Calu3 (cell line): Measurements from ENCODE around the gene NEDD4L. TPM values are rescaled to one million over a fixed set of nuclear protein-coding genes. Genes with fewer than 3 reads are reported as not detected.

Source experiments
- BruUV-seq: library from RNA; stranded (reverse); fragments of 400-500 nt; replicated peaks from 2 replicates; lab custom pipeline; 2021; lab: Mats Ljungman, UMichigan
- CTCF ChIA-PET: fragments of 300-600 bp; sonication (Branson Sonifier 250); formaldehyde crosslinking; loops from one replicate; lab custom pipeline; 2022; ENCODE audit warnings: antibody characterized with exemption; lab: Charles Lee
- DNase-seq: peaks from one replicate; pipeline ENCODE4 v3.0.0; 2022
- H3K27ac Mint-ChIP-seq: one replicate; pipeline ENCODE4 v1.8.0; 2022; ENCODE audit warnings: mixed read lengths; ENCODE audit not compliant: unreplicated experiment
- H3K27me3 Mint-ChIP-seq: one replicate; pipeline ENCODE4 v1.8.0; 2022; ENCODE audit warnings: mixed read lengths; ENCODE audit not compliant: unreplicated experiment
- H3K36me3 Mint-ChIP-seq: one replicate; pipeline ENCODE4 v1.8.0; 2022; ENCODE audit warnings: mild to moderate bottlenecking, moderate library complexity, mixed read lengths; ENCODE audit not compliant: insufficient read depth, unreplicated experiment
- H3K4me1 Mint-ChIP-seq: one replicate; pipeline ENCODE4 v1.8.0; 2022; ENCODE audit warnings: mild to moderate bottlenecking, low read depth, mixed read lengths; ENCODE audit not compliant: unreplicated experiment
- H3K4me3 Mint-ChIP-seq: one replicate; pipeline ENCODE4 v1.8.0; 2022; ENCODE audit warnings: mild to moderate bottlenecking, low read depth, moderate library complexity, mixed read lengths; ENCODE audit not compliant: unreplicated experiment
- H3K9me3 Mint-ChIP-seq: one replicate; pipeline ENCODE4 v1.8.0; 2022; ENCODE audit warnings: low read depth, mixed read lengths; ENCODE audit not compliant: unreplicated experiment
- intact Hi-C: fragments of 100-400 bp; cut with micrococcal nuclease; formaldehyde crosslinking; loops from one replicate; pipeline ENCODE4 v1.10.0; 2022; ENCODE audit not compliant: unreplicated experiment
- total RNA-seq: library from RNA; stranded (reverse); gene quantifications from 2 replicates; pipeline ENCODE4 v1.2.3, GENCODE V29; 2022
- TF ChIP-seq, protein P1 (sequence below): fragments of 200-600 bp; IDR thresholded peaks from one replicate; pipeline ENCODE4 v1.8.0; 2022; ENCODE audit warnings: antibody characterized with exemption; ENCODE audit not compliant: unreplicated experiment

Gene NEDD4L
- total RNA-seq, 1 experiment from 2014 or later, result 213 TPM

DNA sequence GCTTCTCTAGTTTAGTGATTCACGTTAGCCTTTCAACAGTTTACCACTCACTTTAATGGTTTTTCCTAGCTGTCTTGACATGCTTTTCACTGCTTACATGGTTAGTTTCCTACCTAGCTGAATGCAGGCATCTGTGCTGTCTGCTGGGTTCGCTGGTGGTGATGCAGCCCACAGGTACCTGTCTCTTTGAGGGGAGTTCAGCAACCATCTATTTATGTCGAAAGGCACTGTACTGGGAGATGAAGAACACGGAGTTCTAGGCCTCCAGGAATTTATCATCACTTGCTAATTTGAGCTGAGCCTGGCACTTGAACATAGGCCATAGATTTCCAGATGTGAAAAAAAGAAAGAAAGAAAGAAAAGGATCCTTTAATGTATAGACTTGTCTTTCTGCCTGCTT, 148.5 kb downstream of the NEDD4L start:
- H3K27ac Mint-ChIP-seq, result no peak overlapping the region
- TF ChIP-seq, protein P1, sequence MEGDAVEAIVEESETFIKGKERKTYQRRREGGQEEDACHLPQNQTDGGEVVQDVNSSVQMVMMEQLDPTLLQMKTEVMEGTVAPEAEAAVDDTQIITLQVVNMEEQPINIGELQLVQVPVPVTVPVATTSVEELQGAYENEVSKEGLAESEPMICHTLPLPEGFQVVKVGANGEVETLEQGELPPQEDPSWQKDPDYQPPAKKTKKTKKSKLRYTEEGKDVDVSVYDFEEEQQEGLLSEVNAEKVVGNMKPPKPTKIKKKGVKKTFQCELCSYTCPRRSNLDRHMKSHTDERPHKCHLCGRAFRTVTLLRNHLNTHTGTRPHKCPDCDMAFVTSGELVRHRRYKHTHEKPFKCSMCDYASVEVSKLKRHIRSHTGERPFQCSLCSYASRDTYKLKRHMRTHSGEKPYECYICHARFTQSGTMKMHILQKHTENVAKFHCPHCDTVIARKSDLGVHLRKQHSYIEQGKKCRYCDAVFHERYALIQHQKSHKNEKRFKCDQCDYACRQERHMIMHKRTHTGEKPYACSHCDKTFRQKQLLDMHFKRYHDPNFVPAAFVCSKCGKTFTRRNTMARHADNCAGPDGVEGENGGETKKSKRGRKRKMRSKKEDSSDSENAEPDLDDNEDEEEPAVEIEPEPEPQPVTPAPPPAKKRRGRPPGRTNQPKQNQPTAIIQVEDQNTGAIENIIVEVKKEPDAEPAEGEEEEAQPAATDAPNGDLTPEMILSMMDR, result no peak
- CTCF ChIA-PET, result interaction anchor here (0.8 to 1.4 kb wide), 2 partner anchors 129 to 768 kb away, joined by 3 to 4 read pairs; no protein-coding TSS in a partner anchor
- H3K4me1 Mint-ChIP-seq, result peaks cover 72% of the 10 kb centered on the region
- H3K36me3 Mint-ChIP-seq, result peaks cover 23% of the 10 kb centered on the region
- DNase-seq, result no peak
- H3K4me3 Mint-ChIP-seq, result no peak overlapping the region
- no TSS peak for BruUV-seq
- intact Hi-C loops, result no loop called here
- H3K27me3 Mint-ChIP-seq, result no peaks in the 10 kb centered on the region
- no peaks in the 10 kb centered on the region for H3K9me3 Mint-ChIP-seq

DNA sequence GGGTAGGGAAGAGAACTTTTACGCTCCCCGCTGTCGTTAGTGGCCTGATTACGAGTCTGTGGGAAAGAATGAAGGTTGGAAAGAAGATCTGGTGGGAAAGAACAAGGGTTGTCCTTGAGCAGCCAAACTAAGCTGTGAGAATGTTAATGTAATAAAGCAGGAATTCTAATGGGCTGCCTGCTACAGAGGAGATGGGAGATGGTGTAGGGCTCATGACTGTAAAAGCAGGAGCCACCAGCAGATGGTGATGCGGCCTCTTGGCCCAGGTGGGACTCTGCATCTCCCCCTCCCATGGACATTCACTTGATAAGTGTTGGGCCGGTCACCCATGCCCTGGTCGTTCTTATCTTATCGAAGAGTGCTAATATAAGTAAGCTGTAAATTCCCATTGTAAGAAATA, 150.0 kb downstream of the NEDD4L start:
- no peak overlapping the region for H3K4me3 Mint-ChIP-seq
- CTCF ChIA-PET, result interaction anchor here (0.8 kb wide), 1 partner anchor 38 kb away, joined by 3 read pairs; no protein-coding TSS in a partner anchor
- intact Hi-C loops, result no loop called here
- BruUV-seq, result no TSS peak
- H3K9me3 Mint-ChIP-seq, result no peaks in the 10 kb centered on the region
- TF ChIP-seq, protein P1, result no peak
- no peaks in the 10 kb centered on the region for H3K27me3 Mint-ChIP-seq
- no peak for DNase-seq
- peaks cover 24% of the 10 kb centered on the region for H3K36me3 Mint-ChIP-seq
- H3K4me1 Mint-ChIP-seq, result peaks cover 67% of the 10 kb centered on the region
- no peak overlapping the region for H3K27ac Mint-ChIP-seq

DNA sequence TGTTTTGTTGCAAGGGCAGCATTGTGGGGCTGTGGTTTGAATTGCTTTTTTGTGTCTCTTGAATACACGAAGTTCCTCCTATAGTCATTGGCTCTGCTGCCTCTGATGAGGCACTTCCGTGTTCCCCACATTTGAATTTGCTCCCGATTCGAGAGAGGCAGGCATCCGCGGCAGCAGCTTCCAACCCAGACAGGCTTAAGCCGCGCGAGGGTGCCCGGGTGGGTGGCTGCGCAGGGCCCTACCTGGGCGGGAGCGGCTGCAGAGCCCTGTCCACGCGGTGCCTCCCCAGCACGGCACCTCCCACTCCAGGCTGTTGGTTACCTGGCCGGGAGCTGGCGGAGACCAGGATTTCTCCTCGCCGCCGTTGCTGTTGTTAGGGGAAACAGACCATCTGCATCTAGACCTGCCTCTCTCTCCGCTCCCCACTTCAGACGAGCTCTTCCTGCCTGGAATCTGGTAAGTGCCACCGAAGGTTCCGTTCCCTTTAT, 151.3 kb downstream of the NEDD4L start:
- intact Hi-C loops, result loop anchor here (5.0 kb wide), 1 partner anchor 127 kb away; no protein-coding TSS in a partner anchor
- peak; percentile 54 for DNase-seq
- CTCF ChIA-PET, result interaction anchor here (0.8 to 2.9 kb wide), 7 partner anchors 13 to 127 kb away, joined by 3 to 10 read pairs (median 4); no protein-coding TSS in a partner anchor
- peaks cover 28% of the 10 kb centered on the region for H3K36me3 Mint-ChIP-seq
- H3K4me3 Mint-ChIP-seq, result peak overlapping the region; percentile 89
- BruUV-seq, result no TSS peak
- peak overlapping the region; percentile 67 for H3K27ac Mint-ChIP-seq
- H3K27me3 Mint-ChIP-seq, result no peaks in the 10 kb centered on the region
- peaks cover 57% of the 10 kb centered on the region for H3K4me1 Mint-ChIP-seq
- TF ChIP-seq, protein P1, result no peak
- no peaks in the 10 kb centered on the region for H3K9me3 Mint-ChIP-seq

DNA sequence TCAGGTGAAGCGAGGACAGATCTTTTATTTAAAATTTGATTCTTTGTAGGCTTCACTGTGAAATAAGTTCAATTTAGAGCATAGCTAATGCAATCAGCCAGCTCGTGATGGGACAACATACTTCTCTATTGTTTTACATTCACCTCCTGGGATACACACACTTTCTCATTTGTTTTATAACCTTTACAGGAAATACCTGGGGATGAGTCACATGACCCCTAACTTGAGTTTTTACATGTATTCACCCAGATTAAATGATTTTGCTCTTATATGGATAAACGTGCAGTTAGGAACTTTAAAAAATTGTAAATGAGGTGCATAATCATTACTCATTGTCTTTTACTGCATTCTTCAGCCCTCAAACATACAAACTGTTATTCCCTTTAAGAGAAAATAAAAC, 152.1 kb downstream of the NEDD4L start:
- Mint-ChIP-seq H3K4me1 (peaks cover 57% of the 10 kb centered on the region), H3K36me3 (peaks cover 28% of the 10 kb centered on the region), H3K9me3 (no peaks in the 10 kb centered on the region), H3K27me3 (no peaks in the 10 kb centered on the region), H3K27ac (peak overlapping the region; percentile 67), H3K4me3 (peak overlapping the region; percentile 89)
- CTCF ChIA-PET, result interaction anchor here (1.1 to 2.9 kb wide), 6 partner anchors 12 to 126 kb away, joined by 3 to 10 read pairs (median 4); no protein-coding TSS in a partner anchor
- TF ChIP-seq, protein P1, result no peak
- intact Hi-C loops, result loop anchor here (2.0 to 5.0 kb wide), 3 partner anchors 15 to 126 kb away; no protein-coding TSS in a partner anchor
- no peak for DNase-seq
- BruUV-seq, result TSS peak; percentile 67
